Pancreas (tissue), 10 donors: ENCODE measurements around the gene GTPBP10. TPM values are rescaled to one million over a fixed set of nuclear protein-coding genes. Genes with fewer than 3 reads are reported as not detected.

Source experiments
- ATAC-seq, 4 donors: fragments of 200-7000 bp; cut with Tn5 transposase; one replicate each; pipeline versions ENCODE4 v1.8.0 to v1.9.1; 2020; ENCODE audit warnings: mild to moderate bottlenecking in 4 of 4, moderate library complexity in 4 of 4
- DNase-seq, 6 donors: peaks; one replicate each; pipeline ENCODE4 v3.0.0-alpha.2; 2020
- FAIRE-seq: peaks from 2 replicates; lab custom pipeline; 2012; peaks lifted over from hg19 to GRCh38; lab: Jason Lieb, UNC
- H3K27ac ChIP-seq, 4 donors: fragments of 200-600 bp; sonication (generic); 1 replicate in 3 of 4; 2 replicates in 1 of 4; pipeline versions ENCODE4 v1.5.0 to v1.8.0; 2020
- H3K27me3 ChIP-seq, 4 donors: fragments of 200-600 bp; one replicate each; pipeline ENCODE4 v1.8.0; 2021
- H3K36me3 ChIP-seq, 3 donors: fragments of 200-600 bp; sonication (generic) in 1 of 3; one replicate each; pipeline versions ENCODE4 v1.5.0 to v1.8.0; 2020 to 2021
- H3K4me1 ChIP-seq, 3 donors: fragments of 200-600 bp; one replicate each; pipeline ENCODE4 v1.8.0; 2021
- H3K4me3 ChIP-seq, 4 donors: fragments of 200-600 bp; sonication (generic) in 2 of 4; one replicate each; pipeline versions ENCODE4 v1.5.0 to v1.8.0; 2020 to 2021
- H3K9me3 ChIP-seq, 4 donors: fragments of 200-600 bp; one replicate each; pipeline ENCODE4 v1.8.0; 2021
- CTCF ChIP-seq, 4 donors: fragments of 200-600 bp; sonication (generic) in 3 of 4; IDR thresholded peaks; one replicate each; pipeline versions ENCODE4 v1.5.0 to v1.8.0; 2021; ENCODE audit warnings: antibody characterized with exemption in 4 of 4
- WGBS, 2 donors: extraction: QIAGEN DNeasy Blood & Tissue Kit; methylation state at CpG; one replicate each; pipeline ENCODE4 v1.1.7; 2013; 5-methylcytosine and 5-hydroxymethylcytosine counted together
- intact Hi-C, 3 donors: fragments of 100-400 bp; cut with DNase I; formaldehyde crosslinking; loops; one replicate each; pipeline versions ENCODE4 v1.11.1 to v1.14.2; 2022
- polyA plus RNA-seq, 2 donors: library from polyadenylated mRNA; stranded (reverse); fragments of 200-250 nt; gene quantifications; one replicate each; pipeline ENCODE4 v1.2.3, GENCODE V29; 2013
- total RNA-seq, 6 donors: library from RNA; stranded (reverse); fragmentation: NEBNext Ultra II Directional in 4 of 6; extraction: Animal tissue kit (Norgen Biotek cat#: 25700) in 4 of 6; gene quantifications; one replicate each; pipeline versions ENCODE4 v1.2.1 to v1.2.4, GENCODE V29; 2021 to 2023
- donor health status: healthy with polysubstance abuse.
- donor health status: DM: no; HTN: no; CAD: no; lungs with moderate emphysema.
- donor health status: DM: no; HTN: no; CAD: no.
- donor health status: control.
- donor health status: control.
- donor health status: Bipolar disorder and iron deficiency.
- donor health status: DM: yes; HTN: yes; CAD: no.
- donor health status: DM: no; HTN: no; CAD: no.
- donor health status: DM: no; HTN: no; CAD: no.
- donor health status: DM: yes; HTN: yes; CAD: no.

Gene GTPBP10
- total and polyA plus RNA-seq, 8 donors: 8.1 to 14.7 (median 10.7) TPM

- FAIRE-seq (no peak), DNase-seq (no peak), ATAC-seq (no peak)
- no peaks in the 10 kb centered on the region for H3K36me3 ChIP-seq
- no peaks in the 10 kb centered on the region for H3K4me1 ChIP-seq
- 81 to 96% methylated on average over 3 of the region's 3 CpGs for WGBS, 2 donors
- H3K27ac ChIP-seq: no peak overlapping the region
- TF ChIP-seq CTCF (IDR thresholded peaks at IDR 0.05): no peak
- H3K9me3 ChIP-seq: no peaks in the 10 kb centered on the region
- no peaks in the 10 kb centered on the region for H3K27me3 ChIP-seq
- intact Hi-C loops: loop anchor here in 1 of 3 donors (5.0 kb wide), 1 partner anchor 281 kb away; the partner anchor contains the start of gene STEAP1
- H3K4me3 ChIP-seq: no peak overlapping the region
Measured at GRCh38 chr7:90433221-90433620, 86.7 kb downstream of the GTPBP10 start.

Other genes starting within 250 kb of the GTPBP10 start
- 1 to 10 TPM; 1.4 to 8.3 (median 4.0) TPM for gene STEAP1, start 192.2 kb upstream of the GTPBP10 start, total RNA-seq
- 1 to 10 TPM; 1.1 to 2.3 TPM for gene STEAP1, start 192.2 kb upstream of the GTPBP10 start, polyA plus RNA-seq
- 10 to 100 TPM in 2 of 6 donors, 1 to 10 TPM in 4; 5.1 to 10.7 (median 8.0) TPM for gene STEAP2, start 135.0 kb upstream of the GTPBP10 start, total RNA-seq
- 1 to 10 TPM; 2.3 to 6.6 TPM for gene STEAP2, start 135.0 kb upstream of the GTPBP10 start, polyA plus RNA-seq
- 1 to 10 TPM; 2.6 to 5.8 (median 3.8) TPM for gene CFAP69, start 101.5 kb upstream of the GTPBP10 start, total RNA-seq
- 10 to 100 TPM in 1 of 2 donors, 1 to 10 TPM in 1; 4.4 to 12.8 TPM for gene CFAP69, start 101.5 kb upstream of the GTPBP10 start, polyA plus RNA-seq
- not detected for gene FAM237B, start 25.4 kb upstream of the GTPBP10 start, total RNA-seq
- gene FAM237B, start 25.4 kb upstream of the GTPBP10 start, polyA plus RNA-seq: not detected
- gene CLDN12, start 56.7 kb downstream of the GTPBP10 start, total RNA-seq: 10 to 100 TPM; 11.8 to 33.3 (median 17.1) TPM
- 10 to 100 TPM; 10.5 to 14.2 TPM for gene CLDN12, start 56.7 kb downstream of the GTPBP10 start, polyA plus RNA-seq
- gene PTTG1IP2, start 122.9 kb downstream of the GTPBP10 start, total RNA-seq: not detected
- not detected for gene PTTG1IP2, start 122.9 kb downstream of the GTPBP10 start, polyA plus RNA-seq
- gene CDK14, start 249.6 kb downstream of the GTPBP10 start, total RNA-seq: 10 to 100 TPM; 17.6 to 48.3 (median 29.6) TPM
- gene CDK14, start 249.6 kb downstream of the GTPBP10 start, polyA plus RNA-seq: 1 to 10 TPM; 4.5 to 7.6 TPM